SU-DHL-6 (cell line): ENCODE measurements around the gene SCCPDH.
"Not testable (repeated sequence)": the region's sequence is repeated elsewhere in the genome, so short reads cannot be mapped to it uniquely, and the experiment has no call there.

ENCODE experiments used
- EZH2phosphoT487 ChIP-seq: fragments of 200-600 bp; sonication (generic), shearing (Covaris generic); conservative IDR thresholded peaks from 2 replicates; pipeline ENCODE4 v1.6.1; 2018; ENCODE audit warnings: mild to moderate bottlenecking, antibody characterized with exemption, low read length, moderate library complexity, mixed read lengths
- TF ChIP-seq, protein P1 (sequence below): fragments of 200-600 bp; sonication (generic); IDR thresholded peaks from one replicate; pipeline ENCODE4 v1.5.1; 2017; ENCODE audit warnings: antibody characterized with exemption, mild to moderate bottlenecking, low read length, moderate library complexity; ENCODE audit not compliant: insufficient read depth, poor library complexity, severe bottlenecking

DNA sequence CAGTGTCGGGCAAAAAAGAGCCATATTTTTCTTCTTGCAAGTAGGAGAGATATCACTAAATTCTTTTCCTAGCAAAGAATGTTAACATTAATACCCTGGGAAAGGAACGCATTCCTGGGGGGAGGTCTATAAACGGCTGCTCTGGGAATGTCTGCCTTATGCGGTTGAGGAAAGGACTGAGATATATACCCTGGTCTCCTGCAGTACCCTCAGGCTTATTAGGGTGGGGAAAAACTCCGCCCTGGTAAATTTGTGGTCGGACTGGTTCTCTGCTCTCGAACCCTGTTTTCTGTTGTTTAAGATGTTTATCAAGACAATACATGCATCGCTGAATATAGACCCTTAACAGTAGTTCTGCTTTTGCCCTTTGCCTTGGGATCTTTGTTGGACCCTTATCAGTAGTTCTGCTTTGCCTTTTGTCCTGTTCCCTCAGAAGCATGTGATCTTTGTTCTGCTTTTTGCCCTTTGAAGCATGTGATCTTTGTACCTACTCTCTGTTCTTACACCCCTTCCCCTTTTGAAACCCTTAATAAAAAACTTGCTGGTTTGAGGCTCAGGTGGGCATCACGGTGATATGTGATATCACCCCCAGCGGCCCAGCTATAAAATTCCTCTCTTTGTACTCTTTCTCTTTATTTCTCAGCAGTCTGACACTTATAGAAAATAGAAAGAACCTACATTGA is 29.9 kb upstream of the SCCPDH start:
- TF ChIP-seq, protein P1, sequence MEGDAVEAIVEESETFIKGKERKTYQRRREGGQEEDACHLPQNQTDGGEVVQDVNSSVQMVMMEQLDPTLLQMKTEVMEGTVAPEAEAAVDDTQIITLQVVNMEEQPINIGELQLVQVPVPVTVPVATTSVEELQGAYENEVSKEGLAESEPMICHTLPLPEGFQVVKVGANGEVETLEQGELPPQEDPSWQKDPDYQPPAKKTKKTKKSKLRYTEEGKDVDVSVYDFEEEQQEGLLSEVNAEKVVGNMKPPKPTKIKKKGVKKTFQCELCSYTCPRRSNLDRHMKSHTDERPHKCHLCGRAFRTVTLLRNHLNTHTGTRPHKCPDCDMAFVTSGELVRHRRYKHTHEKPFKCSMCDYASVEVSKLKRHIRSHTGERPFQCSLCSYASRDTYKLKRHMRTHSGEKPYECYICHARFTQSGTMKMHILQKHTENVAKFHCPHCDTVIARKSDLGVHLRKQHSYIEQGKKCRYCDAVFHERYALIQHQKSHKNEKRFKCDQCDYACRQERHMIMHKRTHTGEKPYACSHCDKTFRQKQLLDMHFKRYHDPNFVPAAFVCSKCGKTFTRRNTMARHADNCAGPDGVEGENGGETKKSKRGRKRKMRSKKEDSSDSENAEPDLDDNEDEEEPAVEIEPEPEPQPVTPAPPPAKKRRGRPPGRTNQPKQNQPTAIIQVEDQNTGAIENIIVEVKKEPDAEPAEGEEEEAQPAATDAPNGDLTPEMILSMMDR: not testable (repeated sequence)
- not testable (repeated sequence) for TF ChIP-seq EZH2phosphoT487
